Parathyroid adenoma (tissue), 2 donors: ENCODE data around the gene GPR107.

Experiments
- H2AFZ ChIP-seq: fragments of 300-600 bp; sonication (generic); one replicate; pipeline ENCODE4 v1.7.0; 2017; ENCODE audit warnings: antibody characterized with exemption, mild to moderate bottlenecking
- H3K27ac ChIP-seq: fragments of 300-600 bp; sonication (generic); one replicate; pipeline ENCODE4 v1.7.0; 2017
- H3K27me3 ChIP-seq: fragments of 300-600 bp; sonication (generic); one replicate; pipeline ENCODE4 v1.7.0; 2017; ENCODE audit warnings: low read length; ENCODE audit not compliant: control insufficient read depth, insufficient read depth
- H3K36me3 ChIP-seq: fragments of 300-600 bp; sonication (generic); one replicate; pipeline ENCODE4 v1.7.0; 2017; ENCODE audit warnings: low read length; ENCODE audit not compliant: control insufficient read depth, insufficient read depth
- H3K4me1 ChIP-seq: fragments of 300-600 bp; sonication (generic); one replicate; pipeline ENCODE4 v1.7.0; 2017; ENCODE audit warnings: control low read depth
- H3K4me2 ChIP-seq: fragments of 300-600 bp; sonication (generic); one replicate; pipeline ENCODE4 v1.7.0; 2017; ENCODE audit warnings: low read length
- H3K4me3 ChIP-seq: fragments of 300-600 bp; sonication (generic); one replicate; pipeline ENCODE4 v1.7.0; 2017; ENCODE audit warnings: low read depth, low read length
- H3K79me2 ChIP-seq: fragments of 300-600 bp; sonication (generic); one replicate; pipeline ENCODE4 v1.7.0; 2017; ENCODE audit warnings: control low read depth
- H3K9ac ChIP-seq: fragments of 300-600 bp; sonication (generic); one replicate; pipeline ENCODE4 v1.7.0; 2017; ENCODE audit warnings: mild to moderate bottlenecking
- H3K9me3 ChIP-seq: fragments of 300-600 bp; sonication (generic); one replicate; pipeline ENCODE4 v1.7.0; 2017; ENCODE audit warnings: low read length; ENCODE audit not compliant: control insufficient read depth
- CTCF ChIP-seq: fragments of 300-600 bp; sonication (generic); IDR thresholded peaks from one replicate; pipeline ENCODE4 v1.7.0; 2017; ENCODE audit warnings: antibody characterized with exemption, mild to moderate bottlenecking
- donor health status: primary hyperparathyroidism.

The GPR107 gene

GRCh38 chr9:130060296-130060695 is 6.6 kb downstream of the GPR107 start:
- TF ChIP-seq CTCF = no peak
- Histone ChIP-seq H3K4me2 (no peak overlapping the region), H3K9ac (no peak overlapping the region), H3K4me3 (no peak overlapping the region), H3K36me3 (no peaks in the 10 kb centered on the region), H2AFZ (no peak overlapping the region), H3K4me1 (peaks cover 3% of the 10 kb centered on the region), H3K9me3 (no peaks in the 10 kb centered on the region), H3K79me2 (peaks cover 10% of the 10 kb centered on the region), H3K27me3 (no peaks in the 10 kb centered on the region), H3K27ac (no peak overlapping the region)

DNA sequence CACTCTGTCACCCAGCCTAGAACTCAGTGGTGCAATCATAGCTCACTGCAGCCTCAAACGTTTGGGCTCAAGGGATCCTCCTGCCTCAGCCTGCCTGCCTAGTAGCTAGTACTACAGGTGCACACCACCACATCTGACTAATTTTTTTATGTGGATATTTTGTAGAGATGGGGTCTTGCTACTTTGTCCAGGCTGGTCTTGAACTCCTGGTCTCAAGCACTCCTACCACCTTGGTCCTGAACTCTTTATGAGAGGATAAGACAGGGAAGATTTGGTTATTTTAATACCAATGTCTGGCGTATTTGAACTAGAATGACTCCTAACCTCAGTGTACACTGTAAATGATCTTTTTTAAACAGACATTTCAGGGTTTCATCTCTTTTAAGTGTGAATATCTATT is 9.0 kb downstream of the GPR107 start:
- Histone ChIP-seq H3K4me1 (peaks cover 3% of the 10 kb centered on the region), H2AFZ (no peak overlapping the region), H3K9ac (no peak overlapping the region), H3K4me2 (no peak overlapping the region), H3K9me3 (no peaks in the 10 kb centered on the region), H3K79me2 (peaks cover 12% of the 10 kb centered on the region), H3K4me3 (no peak overlapping the region), H3K27ac (no peak overlapping the region), H3K27me3 (no peaks in the 10 kb centered on the region), H3K36me3 (no peaks in the 10 kb centered on the region)
- TF ChIP-seq CTCF = no peak

DNA sequence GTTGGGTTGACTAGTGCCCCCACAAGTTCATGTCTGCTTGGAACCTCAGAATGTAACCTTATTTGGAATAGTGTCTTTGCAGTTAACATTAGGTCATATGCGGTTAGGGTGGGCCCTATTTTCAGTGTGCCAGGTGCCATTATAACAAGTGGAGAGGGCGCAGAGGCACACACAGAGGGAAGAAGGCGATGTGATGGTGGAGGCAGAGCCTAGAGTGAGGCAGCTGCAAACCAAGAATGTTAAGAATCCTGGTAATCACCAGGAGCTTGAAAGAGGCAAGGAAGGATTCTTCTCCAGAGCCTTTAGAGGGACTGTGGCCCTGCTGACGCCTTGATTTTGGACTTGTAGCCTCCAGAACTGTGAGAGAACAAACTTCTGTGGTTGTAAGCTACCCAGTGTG is 10.9 kb downstream of the GPR107 start:
- Histone ChIP-seq H3K9me3 (no peaks in the 10 kb centered on the region), H3K9ac (no peak overlapping the region), H2AFZ (no peak overlapping the region), H3K36me3 (no peaks in the 10 kb centered on the region), H3K27me3 (no peaks in the 10 kb centered on the region), H3K4me2 (no peak overlapping the region), H3K4me3 (no peak overlapping the region), H3K79me2 (peaks cover 11% of the 10 kb centered on the region), H3K27ac (no peak overlapping the region), H3K4me1 (peaks cover 3% of the 10 kb centered on the region)
- TF ChIP-seq CTCF = no peak

DNA sequence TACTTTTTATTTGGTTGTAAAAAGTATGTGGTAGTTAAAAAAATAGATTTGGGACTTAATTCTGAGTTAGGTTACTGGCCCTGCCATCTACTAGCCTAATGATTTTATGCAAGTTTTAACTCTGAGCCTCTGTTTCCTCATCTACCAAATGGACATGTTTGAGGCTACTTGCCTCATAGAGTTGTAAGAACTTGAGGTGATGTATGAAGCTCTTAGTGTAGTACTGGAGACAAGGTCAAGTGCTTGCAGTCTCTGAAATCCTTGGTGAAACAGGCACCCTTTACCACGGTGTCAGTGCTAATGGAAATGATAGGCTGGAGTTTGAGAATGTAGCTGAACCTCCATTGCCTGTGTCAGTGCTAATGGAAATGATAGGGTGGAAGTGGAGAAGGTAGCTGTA is 15.3 kb downstream of the GPR107 start:
- H3K27me3 ChIP-seq = no peaks in the 10 kb centered on the region
- H3K4me1 ChIP-seq = no peaks in the 10 kb centered on the region
- no peaks in the 10 kb centered on the region for H3K9me3 ChIP-seq
- H3K27ac ChIP-seq = no peak overlapping the region
- H2AFZ ChIP-seq = no peak overlapping the region
- H3K4me3 ChIP-seq = no peak overlapping the region
- no peak overlapping the region for H3K4me2 ChIP-seq
- H3K36me3 ChIP-seq = no peaks in the 10 kb centered on the region
- TF ChIP-seq CTCF = no peak
- no peak overlapping the region for H3K9ac ChIP-seq
- peaks cover 9% of the 10 kb centered on the region for H3K79me2 ChIP-seq

DNA sequence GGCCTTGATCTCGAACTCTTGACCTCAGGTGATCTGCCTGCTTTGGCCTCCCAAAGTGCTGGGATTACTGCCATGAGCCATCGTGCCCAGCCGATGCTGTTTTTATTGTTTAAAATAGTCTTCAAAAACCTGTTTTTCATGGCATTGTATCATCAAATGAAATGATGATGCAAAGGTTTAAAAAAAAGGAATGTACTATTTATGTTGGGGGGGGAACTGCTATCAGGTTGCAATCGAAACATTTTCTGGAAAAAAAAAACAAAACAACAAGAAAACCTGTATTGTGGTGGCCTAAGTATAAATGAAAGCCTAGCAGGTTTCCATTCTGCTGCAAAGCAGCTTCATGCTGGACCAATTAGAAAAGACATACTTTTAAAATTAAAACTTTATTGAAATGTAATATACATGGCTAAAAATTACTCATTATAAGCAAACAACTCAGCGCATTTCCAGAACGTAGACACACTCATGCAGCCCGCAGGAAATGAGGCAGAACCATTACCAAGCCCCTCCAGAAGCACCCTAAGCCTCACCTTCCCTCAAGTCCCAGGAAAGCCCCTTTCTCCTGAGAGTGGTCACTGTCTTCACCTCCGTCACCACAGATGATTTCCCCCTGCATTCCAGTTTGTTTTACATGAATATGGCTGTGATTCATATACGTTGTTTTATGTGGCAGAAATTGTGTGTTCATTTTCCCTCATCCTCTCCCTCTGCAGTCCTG is 19.0 kb downstream of the GPR107 start:
- Histone ChIP-seq H3K27ac (no peak overlapping the region), H3K27me3 (no peaks in the 10 kb centered on the region), H2AFZ (no peak overlapping the region), H3K4me2 (no peak overlapping the region), H3K9ac (no peak overlapping the region), H3K9me3 (no peaks in the 10 kb centered on the region), H3K36me3 (no peaks in the 10 kb centered on the region), H3K79me2 (peaks cover 4% of the 10 kb centered on the region), H3K4me1 (no peaks in the 10 kb centered on the region), H3K4me3 (no peak overlapping the region)
- TF ChIP-seq CTCF = no peak
